A549 (cell line): ENCODE measurements around the gene COL12A1. TPM values are rescaled to one million over a fixed set of nuclear protein-coding genes. Genes with fewer than 3 reads are reported as not detected.

Source experiments
- ATAC-seq, 2 experiments: fragments of 200-7000 bp in 1 of 2; fragments of >200 bp in 1 of 2; cut with Nextera tagmentation in 1 of 2; cut with Tn5 transposase in 1 of 2; 3 replicates each; pipeline versions ENCODE4 v1.8.0 to v1.9.1; 2018 to 2020; ENCODE audit warnings: mild to moderate bottlenecking in 1 of 2, moderate library complexity in 1 of 2
- CTCF ChIA-PET: fragments of 300-600 bp; sonication (Branson Sonifier 250); formaldehyde crosslinking; extraction: SDS; loops from one replicate; lab custom pipeline; 2021; ENCODE audit warnings: antibody characterized with exemption, inconsistent platforms; lab: Yijun Ruan, JAX
- POLR2A ChIA-PET: fragments of 350-600 bp; formaldehyde crosslinking; extraction: SDS; loops from one replicate; lab custom pipeline; 2021; ENCODE audit warnings: antibody characterized with exemption, inconsistent platforms; lab: Yijun Ruan, JAX
- DNase-seq, 2 experiments: peaks; one replicate each; pipeline versions ENCODE4 v3.0.0 to v3.0.0-alpha.2; 2011 to 2016; ENCODE audit warnings: low read depth in 1 of 2, low spot score in 1 of 2
- FAIRE-seq: peaks from 2 replicates; lab custom pipeline; 2011; peaks lifted over from hg19 to GRCh38; lab: Jason Lieb, UNC
- H3K27ac ChIP-seq, 2 experiments: fragments of >200 bp; sonication (Bioruptor Twin); formaldehyde crosslinking; 3 replicates each; pipeline ENCODE4 v1.5.1; 2016 to 2017
- H3K4me1 ChIP-seq: fragments of >200 bp; sonication (Bioruptor Twin); formaldehyde crosslinking; 3 replicates; pipeline ENCODE4 v1.6.1; 2016
- H3K4me2 ChIP-seq: fragments of >200 bp; sonication (Bioruptor Twin); formaldehyde crosslinking; 3 replicates; pipeline ENCODE4 v1.6.1; 2016
- H3K4me3 ChIP-seq: fragments of >200 bp; sonication (Bioruptor Twin); formaldehyde crosslinking; 3 replicates; pipeline ENCODE4 v1.5.1; 2016
- H3K9me3 ChIP-seq: fragments of >200 bp; sonication (Bioruptor Twin); formaldehyde crosslinking; 3 replicates; pipeline ENCODE4 v1.6.1; 2016
- CBX2 ChIP-seq: fragments of 200-600 bp; sonication (generic); IDR thresholded peaks from 2 replicates; pipeline ENCODE4 v1.6.1; 2016; ENCODE audit warnings: low read depth, mild to moderate bottlenecking, borderline replicate concordance
- CEBPB ChIP-seq, 2 experiments: fragments of >200 bp in 1 of 2; sonication (Bioruptor Twin) in 1 of 2; formaldehyde crosslinking in 1 of 2; IDR thresholded peaks; 2 replicates each; pipeline ENCODE4 v1.6.1; 2012 to 2016
- CHD4 ChIP-seq: fragments of 200-600 bp; sonication (generic); IDR thresholded peaks from 2 replicates; pipeline ENCODE4 v1.6.1; 2016; ENCODE audit warnings: antibody characterized with exemption, mild to moderate bottlenecking, borderline replicate concordance
- ELK1 ChIP-seq: fragments of 150-350 bp; IDR thresholded peaks from 2 replicates; pipeline ENCODE4 v1.6.1; 2014; ENCODE audit warnings: low read depth, mild to moderate bottlenecking, low read length
- EP300 ChIP-seq, 2 experiments: fragments of >200 bp; sonication (Bioruptor Twin); formaldehyde crosslinking; IDR thresholded peaks; 2 replicates in 1 of 2; 3 replicates in 1 of 2; pipeline ENCODE4 v1.6.1; 2016 to 2017
- FOSL2 ChIP-seq, 2 experiments: fragments of 450-650 bp in 1 of 2; fragments of >200 bp in 1 of 2; sonication (Bioruptor Twin) in 1 of 2; formaldehyde crosslinking; IDR thresholded peaks; 2 replicates each; pipeline versions ENCODE4 v1.5.0 to v1.6.1; 2016 to 2020; ENCODE audit warnings: mild to moderate bottlenecking in 1 of 2, moderate library complexity in 1 of 2
- HEYL ChIP-seq: fragments of 250-450 bp; sonication (Bioruptor Pico); IDR thresholded peaks from 2 replicates; pipeline ENCODE4 v1.8.0; 2021; ENCODE audit warnings: mild to moderate bottlenecking, moderate library complexity
- HOXA7 ChIP-seq: fragments of 250-450 bp; sonication (Bioruptor Pico); IDR thresholded peaks from 2 replicates; pipeline ENCODE4 v1.5.0; 2020; ENCODE audit warnings: mild to moderate bottlenecking, moderate library complexity
- JUNB ChIP-seq: fragments of >200 bp; sonication (Bioruptor Twin); formaldehyde crosslinking; IDR thresholded peaks from 2 replicates; pipeline ENCODE4 v1.6.1; 2016
- MAFK ChIP-seq: fragments of 450-650 bp; IDR thresholded peaks from 2 replicates; pipeline ENCODE4 v1.6.1; 2014; ENCODE audit not compliant: partially characterized antibody
- MAZ ChIP-seq: fragments of 150-350 bp; IDR thresholded peaks from 2 replicates; pipeline ENCODE4 v1.6.1; 2014; ENCODE audit warnings: antibody characterized with exemption, low read depth, low read length, borderline replicate concordance
- NFE2L2 ChIP-seq: fragments of 150-350 bp; conservative IDR thresholded peaks from 2 replicates; pipeline ENCODE4 v1.6.1; 2014; ENCODE audit warnings: low read length
- NPAS2 ChIP-seq: fragments of 250-450 bp; sonication (Bioruptor Pico); IDR thresholded peaks from 2 replicates; pipeline ENCODE4 v1.8.0; 2022; ENCODE audit warnings: mild to moderate bottlenecking, moderate library complexity, borderline replicate concordance
- PBX3 ChIP-seq: IDR thresholded peaks from 2 replicates; pipeline ENCODE4 v1.6.1; 2012
- PHF8 ChIP-seq: fragments of 200-600 bp; sonication (generic); IDR thresholded peaks from 2 replicates; pipeline ENCODE4 v1.6.1; 2016; ENCODE audit warnings: low read depth, mild to moderate bottlenecking, antibody characterized with exemption, moderate library complexity, borderline replicate concordance
- RCOR1 ChIP-seq: fragments of 150-350 bp; IDR thresholded peaks from 2 replicates; pipeline ENCODE4 v1.6.1; 2014; ENCODE audit warnings: antibody characterized with exemption, low read length, low read depth
- SMC3 ChIP-seq: fragments of >200 bp; sonication (Bioruptor Twin); formaldehyde crosslinking; IDR thresholded peaks from 3 replicates; pipeline ENCODE4 v1.6.1; 2018; ENCODE audit warnings: inconsistent platforms
- SREBF2 ChIP-seq: fragments of 450-650 bp; IDR thresholded peaks from 2 replicates; pipeline ENCODE4 v1.6.1; 2014; ENCODE audit warnings: mild to moderate bottlenecking, moderate library complexity
- TP53 ChIP-seq: fragments of 250-450 bp; sonication (Bioruptor Pico); IDR thresholded peaks from 2 replicates; pipeline ENCODE4 v1.5.0; 2021; ENCODE audit warnings: mild to moderate bottlenecking, moderate library complexity
- ZC3H11A ChIP-seq: fragments of 450-650 bp; IDR thresholded peaks from 2 replicates; pipeline ENCODE4 v1.6.1; 2014; ENCODE audit warnings: antibody characterized with exemption, mild to moderate bottlenecking
- WGBS: methylation state at CpG from one replicate; pipeline ENCODE4 v1.1.6; 2017; ENCODE audit errors: missing lambda C conversion rate; 5-methylcytosine and 5-hydroxymethylcytosine counted together
- polyA plus RNA-seq, 4 experiments: library from polyadenylated mRNA; depleted of rRNA in 3 of 4; stranded (reverse); fragments of >200 nt; fragmentation: RNase III in 1 of 4; extraction: RNeasy Plus Mini Kit Qiagen cat#74134 plus additional on column Dnase treatment in 1 of 4; gene quantifications; 2 replicates in 3 of 4; 3 replicates in 1 of 4; pipeline ENCODE4 v1.2.3, GENCODE V29; 2011 to 2017
- TF ChIP-seq, protein P1 (sequence below): IDR thresholded peaks from 2 replicates; pipeline ENCODE4 v1.6.1; 2012
- TF ChIP-seq, protein P2 (sequence below): fragments of 250-450 bp; sonication (Bioruptor Pico); IDR thresholded peaks from 2 replicates; pipeline ENCODE4 v1.5.0; 2021; ENCODE audit warnings: mild to moderate bottlenecking, moderate library complexity, borderline replicate concordance

Gene COL12A1
- polyA plus RNA-seq, 2 of the 4 experiments (the other 2 are of a cell fraction): 6.3 to 11.2 TPM

GRCh38 chr6:75101896-75102295, 104.0 kb downstream of the COL12A1 start:
- H3K9me3 ChIP-seq: no peaks in the 10 kb centered on the region
- ATAC-seq (no peak), DNase-seq (no peak), FAIRE-seq (no peak)
- 49% methylated on average over 4 of the region's 4 CpGs for WGBS
- no peak overlapping the region for H3K4me3 ChIP-seq
- ChIA-PET CTCF (no interaction called here), POLR2A (no interaction called here)
- TF ChIP-seq ELK1 (no peak), CBX2 (no peak), SMC3 (no peak), HEYL (CRISPR knock-in tag) (no peak), ZC3H11A (no peak), NFE2L2 (no peak), EP300 (IDR thresholded peaks at IDR 0.05) (no peak), SREBF2 (no peak), MAZ (no peak), CHD4 (no peak)
- no peak overlapping the region for H3K27ac ChIP-seq
- H3K4me2 ChIP-seq: no peak overlapping the region
- peaks cover 12% of the 10 kb centered on the region for H3K4me1 ChIP-seq

DNA sequence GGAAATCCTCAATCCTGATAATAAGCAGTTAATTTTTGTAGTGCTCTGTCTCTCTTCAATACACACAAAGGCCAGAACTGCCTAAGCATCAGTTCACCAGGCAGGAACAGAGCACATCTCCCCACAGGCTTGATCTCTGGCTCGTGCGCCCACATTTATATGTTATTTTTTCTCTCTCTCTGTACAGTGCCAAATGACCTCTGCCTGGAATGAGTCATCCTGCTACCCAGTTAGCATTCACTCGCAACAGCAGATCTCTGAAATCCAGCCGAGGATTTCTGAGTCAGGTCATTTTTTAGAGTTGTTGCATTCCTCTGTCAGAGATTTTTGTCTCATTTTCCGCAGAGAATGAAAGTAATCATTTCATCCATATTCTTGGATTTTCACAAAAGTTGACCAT, 107.1 kb downstream of the COL12A1 start:
- peak overlapping the region; percentile 66 for H3K4me2 ChIP-seq
- ATAC-seq (peak; percentile 94 to 95; a peak in 5 of 6 replicates), FAIRE-seq (peak; percentile 13), DNase-seq (peak; percentile 35 to 44)
- H3K9me3 ChIP-seq: no peaks in the 10 kb centered on the region
- ChIA-PET POLR2A (no interaction called here), CTCF (interaction anchor here (1.7 kb wide), 1 partner anchor 110 kb away, joined by 5 read pairs; no protein-coding TSS in a partner anchor)
- peaks cover 12% of the 10 kb centered on the region for H3K4me1 ChIP-seq
- H3K27ac ChIP-seq: peak overlapping the region; percentile 16 to 66; a peak in 3 of 6 replicates
- H3K4me3 ChIP-seq: no peak overlapping the region
- WGBS: 5% methylated on average over 5 of the region's 5 CpGs
- TF ChIP-seq CEBPB (IDR thresholded peaks at IDR 0.05) (no peak), PBX3 (no peak), JUNB (0 out of 2 replicates have a peak, but pooled peaks have one; percentile 28), HOXA7 (CRISPR knock-in tag) (no peak), TP53 (no peak), ZC3H11A (no peak), SREBF2 (no peak), MAFK (no peak), CHD4 (no peak), PHF8 (no peak), RCOR1 (no peak), NPAS2 (no peak), FOSL2 (IDR thresholded peaks at IDR 0.05) (peak; percentile 71), FOSL2 (CRISPR knock-in tag; IDR thresholded peaks at IDR 0.05) (peak; percentile 80)
- TF ChIP-seq, protein P1, sequence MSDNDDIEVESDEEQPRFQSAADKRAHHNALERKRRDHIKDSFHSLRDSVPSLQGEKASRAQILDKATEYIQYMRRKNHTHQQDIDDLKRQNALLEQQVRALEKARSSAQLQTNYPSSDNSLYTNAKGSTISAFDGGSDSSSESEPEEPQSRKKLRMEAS: no peak
- TF ChIP-seq, protein P2, sequence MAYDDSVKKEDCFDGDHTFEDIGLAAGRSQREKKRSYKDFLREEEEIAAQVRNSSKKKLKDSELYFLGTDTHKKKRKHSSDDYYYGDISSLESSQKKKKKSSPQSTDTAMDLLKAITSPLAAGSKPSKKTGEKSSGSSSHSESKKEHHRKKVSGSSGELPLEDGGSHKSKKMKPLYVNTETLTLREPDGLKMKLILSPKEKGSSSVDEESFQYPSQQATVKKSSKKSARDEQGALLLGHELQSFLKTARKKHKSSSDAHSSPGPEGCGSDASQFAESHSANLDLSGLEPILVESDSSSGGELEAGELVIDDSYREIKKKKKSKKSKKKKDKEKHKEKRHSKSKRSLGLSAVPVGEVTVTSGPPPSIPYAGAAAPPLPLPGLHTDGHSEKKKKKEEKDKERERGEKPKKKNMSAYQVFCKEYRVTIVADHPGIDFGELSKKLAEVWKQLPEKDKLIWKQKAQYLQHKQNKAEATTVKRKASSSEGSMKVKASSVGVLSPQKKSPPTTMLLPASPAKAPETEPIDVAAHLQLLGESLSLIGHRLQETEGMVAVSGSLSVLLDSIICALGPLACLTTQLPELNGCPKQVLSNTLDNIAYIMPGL (CRISPR knock-in tag): no peak
